ENCODE data around the gene GPN2. TPM values are rescaled to one million over a fixed set of nuclear protein-coding genes. Genes with fewer than 3 reads are reported as not detected.
A peak's percentile ranks its signal among the peaks of the same experiment; 100 is the strongest.

Gene GPN2
- polyA plus RNA-seq, 2 of the 4 experiments (the other 2 are of a cell fraction) = 16.9 to 18.1 TPM

GRCh38 chr1:26894263-26894662 is 4.2 kb upstream of the GPN2 start:
- WGBS (ENCODE audit: missing lambda C conversion rate) = 95% methylated on average over 13 of the region's 13 CpGs
- ChIA-PET CTCF (interaction anchor here (0.8 to 3.1 kb wide), 3 partner anchors 9 to 84 kb away, joined by 3 to 11 read pairs (median 3); no protein-coding TSS in a partner anchor), POLR2A (no interaction called here)
- DNase-seq (ENCODE audit: low read depth in 1 of 2, low spot score in 1 of 2) = no peak
- no peak for ATAC-seq
- H3K9me3 ChIP-seq = no peaks in the 10 kb centered on the region
- no peak overlapping the region for H3K4me3 ChIP-seq
- FAIRE-seq = no peak
- H3K4me2 ChIP-seq = no peak overlapping the region
- TF ChIP-seq RNF2 (IDR thresholded peaks at IDR 0.05; ENCODE audit: borderline replicate concordance, low read depth) (no peak), HES2 (IDR thresholded peaks at IDR 0.05) (no peak), NFE2L2 (conservative IDR thresholded peaks at IDR 0.05; ENCODE audit: low read length) (no peak), EP300 (IDR thresholded peaks at IDR 0.05) (no peak), SMC3 (IDR thresholded peaks at IDR 0.05) (no peak), CHD2 (IDR thresholded peaks at IDR 0.05; ENCODE audit: low read length, partially characterized antibody) (no peak), RFX5 (IDR thresholded peaks at IDR 0.05) (no peak), ZNF302 (CRISPR knock-in tag; IDR thresholded peaks at IDR 0.05) (no peak), CEBPB (IDR thresholded peaks at IDR 0.05) (no peak), MAFK (IDR thresholded peaks at IDR 0.05; ENCODE audit: partially characterized antibody) (no peak), FOSL2 (IDR thresholded peaks at IDR 0.05) (no peak), FOSL2 (CRISPR knock-in tag; IDR thresholded peaks at IDR 0.05) (no peak), ELK1 (IDR thresholded peaks at IDR 0.05; ENCODE audit: low read depth, low read length) (no peak), JUNB (IDR thresholded peaks at IDR 0.05) (no peak), PBX3 (IDR thresholded peaks at IDR 0.05) (no peak), HMGXB4 (CRISPR knock-in tag; IDR thresholded peaks at IDR 0.05; ENCODE audit: borderline replicate concordance) (no peak), MAZ (IDR thresholded peaks at IDR 0.05; ENCODE audit: borderline replicate concordance, low read depth, low read length) (no peak), MYC (IDR thresholded peaks at IDR 0.05; ENCODE audit: borderline replicate concordance, low read length) (no peak), CBX2 (IDR thresholded peaks at IDR 0.05; ENCODE audit: borderline replicate concordance, low read depth) (no peak)
- no peak overlapping the region for H3K27ac ChIP-seq
- H3K4me1 ChIP-seq = peaks cover 8% of the 10 kb centered on the region; the same call in 1 of the 3 replicates

DNA sequence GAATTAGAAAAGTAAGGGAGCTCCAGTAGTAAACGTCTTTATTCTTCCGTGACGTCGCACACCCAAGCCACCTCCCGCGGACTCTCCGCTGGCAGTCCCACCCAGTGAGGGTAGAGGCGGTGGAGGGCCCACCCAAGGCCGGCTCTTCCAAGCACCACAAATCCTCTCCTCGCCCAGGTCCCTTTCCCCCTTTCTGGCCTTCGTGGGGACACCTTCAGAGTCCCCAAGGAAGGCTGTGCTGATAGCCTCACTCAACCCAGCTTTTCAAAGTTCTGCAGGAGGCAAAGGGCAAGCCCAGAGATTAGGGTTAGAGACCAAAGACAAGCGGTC is 349 bp upstream of the GPN2 start:
- ATAC-seq = peak; percentile 57 to 59; a peak in 5 of 6 replicates
- 10% methylated on average over 10 of the region's 12 CpGs for WGBS (ENCODE audit: missing lambda C conversion rate)
- POLR2A ChIA-PET = interaction anchor here (0.6 to 2.0 kb wide), 7 partner anchors 10 to 389 kb away, joined by 3 to 14 read pairs (median 5); partner anchors contain the start of gene GPATCH3
- TF ChIP-seq RAD21 (conservative IDR thresholded peaks at IDR 0.05 in 1 of 2, IDR thresholded peaks at IDR 0.05 in 1 of 2) (no peak), HEYL (CRISPR knock-in tag; IDR thresholded peaks at IDR 0.05) (no peak), HOXA7 (CRISPR knock-in tag; IDR thresholded peaks at IDR 0.05) (no peak), HMGXB4 (CRISPR knock-in tag; IDR thresholded peaks at IDR 0.05; ENCODE audit: borderline replicate concordance) (no peak), ZNF302 (CRISPR knock-in tag; IDR thresholded peaks at IDR 0.05) (no peak), PBX3 (IDR thresholded peaks at IDR 0.05) (no peak), CEBPB (IDR thresholded peaks at IDR 0.05) (no peak), HES2 (IDR thresholded peaks at IDR 0.05) (no peak), CHD2 (IDR thresholded peaks at IDR 0.05; ENCODE audit: low read length, partially characterized antibody) (no peak), EP300 (IDR thresholded peaks at IDR 0.05) (no peak), E2F6 (IDR thresholded peaks at IDR 0.05; ENCODE audit: borderline replicate concordance, low read depth) (no peak), EHMT2 (IDR thresholded peaks at IDR 0.05; ENCODE audit: low read depth) (no peak), JUN (IDR thresholded peaks at IDR 0.05) (no peak)
- TF ChIP-seq, protein P1, sequence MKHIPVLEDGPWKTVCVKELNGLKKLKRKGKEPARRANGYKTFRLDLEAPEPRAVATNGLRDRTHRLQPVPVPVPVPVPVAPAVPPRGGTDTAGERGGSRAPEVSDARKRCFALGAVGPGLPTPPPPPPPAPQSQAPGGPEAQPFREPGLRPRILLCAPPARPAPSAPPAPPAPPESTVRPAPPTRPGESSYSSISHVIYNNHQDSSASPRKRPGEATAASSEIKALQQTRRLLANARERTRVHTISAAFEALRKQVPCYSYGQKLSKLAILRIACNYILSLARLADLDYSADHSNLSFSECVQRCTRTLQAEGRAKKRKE (CRISPR knock-in tag; IDR thresholded peaks at IDR 0.05; ENCODE audit: low read depth) = no peak

More for the DNA sequence above, 349 bp upstream of the GPN2 start:
- H3K4me3 ChIP-seq = peak overlapping the region; percentile 88
- peak overlapping the region; percentile 87 for H3K4me2 ChIP-seq
- FAIRE-seq (no peak), DNase-seq (ENCODE audit: low read depth in 1 of 2, low spot score in 1 of 2) (no peak)
- H3K9me3 ChIP-seq = no peaks in the 10 kb centered on the region
- CTCF ChIA-PET = interaction anchor here (0.6 to 2.9 kb wide), 4 partner anchors 11 to 186 kb away, joined by 3 to 11 read pairs (median 4); no protein-coding TSS in a partner anchor
- peak overlapping the region; percentile 88 to 90 for H3K27ac ChIP-seq
- peaks cover 9% of the 10 kb centered on the region; the same call in 2 of the 3 replicates for H3K4me1 ChIP-seq
